AML-193 (cell line): ENCODE measurements around the gene MICAL2.
A peak's percentile ranks its signal among the peaks of the same experiment; 100 is the strongest.

Experiments
- DNase-seq, 2 experiments: peaks; one replicate each; lab custom pipeline; 2025; lab: John Stamatoyannopoulos, UW

MICAL2 gene

GRCh38 chr11:12110201-12110713 is at the start of gene MICAL2:
Gene MICAL2 (plus strand): TSS chr11:12110590. CDS start chr11:12162156, 51,566 bp downstream.
- peak; percentile 71 to 83 for DNase-seq

GRCh38 chr11:12061851-12062560 is 48.4 kb upstream of the MICAL2 start:
- DNase-seq: no peak

GRCh38 chr11:12063251-12063650 is 47.1 kb upstream of the MICAL2 start:
- DNase-seq: no peak

GRCh38 chr11:12064136-12064953 is 46.0 kb upstream of the MICAL2 start:
- DNase-seq: peak; percentile 31 to 41

GRCh38 chr11:12064954-12065280 is 45.5 kb upstream of the MICAL2 start:
- no peak for DNase-seq

GRCh38 chr11:12066056-12066798 is 44.2 kb upstream of the MICAL2 start:
- DNase-seq: peak; percentile 3 to 24

GRCh38 chr11:12066799-12067508 is 43.4 kb upstream of the MICAL2 start:
- DNase-seq: peak; percentile 63 to 68

- no peak for DNase-seq
Measured at GRCh38 chr11:12067796-12068357, 42.5 kb upstream of the MICAL2 start.

- DNase-seq: no peak
Measured at GRCh38 chr11:12069066-12069676, 41.2 kb upstream of the MICAL2 start.

GRCh38 chr11:12070446-12071267 is 39.7 kb upstream of the MICAL2 start:
- no peak for DNase-seq

- no peak for DNase-seq
Measured at GRCh38 chr11:12071574-12071973, 38.8 kb upstream of the MICAL2 start.

GRCh38 chr11:12073436-12073835 is 37.0 kb upstream of the MICAL2 start:
- DNase-seq: no peak

- DNase-seq: no peak
Measured at GRCh38 chr11:12073886-12074285, 36.5 kb upstream of the MICAL2 start.

GRCh38 chr11:12074529-12075195 is 35.7 kb upstream of the MICAL2 start:
- no peak for DNase-seq

GRCh38 chr11:12075291-12075690 is 35.1 kb upstream of the MICAL2 start:
- DNase-seq: no peak

GRCh38 chr11:12075822-12076821 is 34.3 kb upstream of the MICAL2 start:
- DNase-seq: no peak

GRCh38 chr11:12076840-12077534 is 33.4 kb upstream of the MICAL2 start:
- DNase-seq: no peak
